OCI-LY3 (cell line): ENCODE results near the gene IL4I1.

Source experiments
- H2AFZ ChIP-seq: fragments of 200-600, 300-600 bp; shearing (Covaris generic); 2 replicates; pipeline ENCODE4 v1.6.0; 2014; ENCODE audit warnings: antibody characterized with exemption, low read depth, low read length
- H3K27ac ChIP-seq: fragments of 200-600, 300-600 bp; sonication (generic); 2 replicates; pipeline ENCODE4 v1.5.1; 2014; ENCODE audit warnings: mild to moderate bottlenecking, low read length, moderate library complexity, mixed read lengths
- H3K27me3 ChIP-seq: fragments of 200-600, 300-600 bp; sonication (generic); 2 replicates; pipeline ENCODE4 v1.6.1; 2014; ENCODE audit warnings: low read depth, low read length, mixed read lengths
- H3K36me3 ChIP-seq: fragments of 200-600, 300-600 bp; sonication (generic); replicated peaks from 2 replicates; pipeline ENCODE3; 2014; ENCODE audit warnings: low read depth, low read length, mixed read lengths
- H3K4me1 ChIP-seq: fragments of 300-600, 200-600 bp; sonication (generic); 2 replicates; pipeline ENCODE4 v1.6.1; 2014; ENCODE audit warnings: low read length, mixed read lengths
- H3K4me2 ChIP-seq: fragments of 200-600, 300-600 bp; sonication (generic); 2 replicates; pipeline ENCODE4 v1.6.1; 2014; ENCODE audit warnings: low read length, mixed read lengths
- H3K4me3 ChIP-seq: fragments of 300-600, 200-600 bp; sonication (generic); 2 replicates; pipeline ENCODE4 v1.5.1; 2014; ENCODE audit warnings: antibody characterized with exemption, mild to moderate bottlenecking, low read length, moderate library complexity
- H3K79me2 ChIP-seq: fragments of 300-600, 200-600 bp; shearing (Covaris generic); 2 replicates; pipeline ENCODE4 v1.6.1; 2014; ENCODE audit warnings: mild to moderate bottlenecking, low read length, mixed read lengths
- H3K9ac ChIP-seq: fragments of 300-600, 200-600 bp; shearing (Covaris generic); 2 replicates; pipeline ENCODE4 v1.6.0; 2014; ENCODE audit warnings: mild to moderate bottlenecking, low read length, moderate library complexity
- H3K9me3 ChIP-seq: fragments of 200-600, 300-600 bp; shearing (Covaris generic); 2 replicates; pipeline ENCODE4 v1.6.1; 2014; ENCODE audit warnings: low read length, mixed read lengths; ENCODE audit not compliant: insufficient read depth
- H4K20me1 ChIP-seq: fragments of 200-600, 300-600 bp; sonication (generic); 2 replicates; pipeline ENCODE4 v1.6.1; 2016; ENCODE audit warnings: low read length, mixed read lengths; ENCODE audit not compliant: insufficient read depth
- EZH2phosphoT487 ChIP-seq: fragments of 200-600 bp; shearing (Covaris generic); IDR thresholded peaks from 2 replicates; pipeline ENCODE4 v1.6.1; 2018; ENCODE audit warnings: antibody characterized with exemption, mixed run types, low read depth
- TF ChIP-seq, protein P1 (sequence below): fragments of 200-600, 300-600 bp; sonication (generic); IDR thresholded peaks from 2 replicates; pipeline ENCODE4 v1.5.1; 2014; ENCODE audit warnings: antibody characterized with exemption, low read length, low read depth

The IL4I1 gene

DNA sequence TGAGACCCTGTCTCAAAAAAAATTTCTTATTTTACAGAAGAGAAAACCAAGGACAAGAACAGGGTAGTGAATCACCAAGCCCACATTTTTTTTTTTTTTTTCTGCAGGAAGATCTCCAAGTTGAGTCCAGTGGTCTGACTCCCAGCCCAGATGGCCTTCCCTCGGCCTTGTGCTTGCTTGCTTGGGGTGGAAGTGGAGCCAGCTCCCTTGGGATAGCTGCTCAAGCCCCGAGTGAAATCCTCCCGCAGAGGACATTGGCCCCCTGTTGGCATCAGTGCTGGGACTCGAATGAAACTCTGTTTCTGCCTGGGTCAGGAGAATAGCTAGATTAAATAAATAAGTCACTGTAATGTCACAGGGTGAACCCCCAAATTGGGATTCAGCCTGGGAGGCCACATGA, 42.0 kb upstream of the IL4I1 start:
- H3K79me2 ChIP-seq = no peaks in the 10 kb centered on the region; the same call in 1 of the 2 replicates
- H3K4me2 ChIP-seq = no peak overlapping the region
- H3K36me3 ChIP-seq = peaks cover 3% of the 10 kb centered on the region
- peaks cover 12% of the 10 kb centered on the region; the same call in 1 of the 2 replicates for H3K27me3 ChIP-seq
- TF ChIP-seq, protein P1, sequence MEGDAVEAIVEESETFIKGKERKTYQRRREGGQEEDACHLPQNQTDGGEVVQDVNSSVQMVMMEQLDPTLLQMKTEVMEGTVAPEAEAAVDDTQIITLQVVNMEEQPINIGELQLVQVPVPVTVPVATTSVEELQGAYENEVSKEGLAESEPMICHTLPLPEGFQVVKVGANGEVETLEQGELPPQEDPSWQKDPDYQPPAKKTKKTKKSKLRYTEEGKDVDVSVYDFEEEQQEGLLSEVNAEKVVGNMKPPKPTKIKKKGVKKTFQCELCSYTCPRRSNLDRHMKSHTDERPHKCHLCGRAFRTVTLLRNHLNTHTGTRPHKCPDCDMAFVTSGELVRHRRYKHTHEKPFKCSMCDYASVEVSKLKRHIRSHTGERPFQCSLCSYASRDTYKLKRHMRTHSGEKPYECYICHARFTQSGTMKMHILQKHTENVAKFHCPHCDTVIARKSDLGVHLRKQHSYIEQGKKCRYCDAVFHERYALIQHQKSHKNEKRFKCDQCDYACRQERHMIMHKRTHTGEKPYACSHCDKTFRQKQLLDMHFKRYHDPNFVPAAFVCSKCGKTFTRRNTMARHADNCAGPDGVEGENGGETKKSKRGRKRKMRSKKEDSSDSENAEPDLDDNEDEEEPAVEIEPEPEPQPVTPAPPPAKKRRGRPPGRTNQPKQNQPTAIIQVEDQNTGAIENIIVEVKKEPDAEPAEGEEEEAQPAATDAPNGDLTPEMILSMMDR = no peak
- TF ChIP-seq EZH2phosphoT487 = no peak
- 0 out of 2 replicates have a peak, but pooled peaks cover 3% of the 10 kb centered on the region for H3K4me1 ChIP-seq
- H2AFZ ChIP-seq = no peak overlapping the region
- no peaks in the 10 kb centered on the region for H3K9me3 ChIP-seq
- H4K20me1 ChIP-seq = peaks cover 26% of the 10 kb centered on the region
- no peak overlapping the region for H3K4me3 ChIP-seq
- H3K9ac ChIP-seq = no peak overlapping the region
- no peak overlapping the region for H3K27ac ChIP-seq

DNA sequence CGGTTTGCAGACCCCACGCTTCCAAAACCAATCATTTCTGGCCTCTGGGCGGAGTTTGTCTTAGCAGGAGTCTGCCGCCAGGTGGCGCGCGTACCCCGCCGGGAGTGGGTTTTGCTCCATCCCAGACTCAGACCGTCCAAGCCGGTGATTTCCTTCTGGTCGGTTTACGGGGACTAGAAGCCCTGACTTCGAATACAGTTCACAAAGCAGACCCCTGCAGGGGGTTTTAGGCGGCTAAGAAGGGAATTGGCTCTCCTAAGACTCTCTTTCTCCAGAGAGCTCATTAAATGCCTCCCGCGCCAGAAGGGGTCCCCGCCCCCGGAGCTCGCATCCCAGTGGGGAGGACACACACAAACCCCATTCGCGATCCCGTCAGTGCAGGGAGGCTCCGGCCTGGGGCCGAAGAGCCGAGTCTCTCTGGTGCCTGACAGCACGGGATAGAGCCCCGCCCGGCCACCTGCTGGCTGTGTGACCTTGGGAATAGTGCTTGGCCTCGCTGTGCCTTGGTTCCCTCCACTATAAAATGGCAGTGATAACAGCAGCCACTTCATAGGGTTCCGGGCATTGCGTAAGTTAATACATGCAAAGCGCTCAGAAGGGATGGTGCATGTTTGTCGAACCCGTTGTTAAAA, 41.2 kb upstream of the IL4I1 start:
- Histone ChIP-seq H4K20me1 (peaks cover 34% of the 10 kb centered on the region), H3K27me3 (peaks cover 4% of the 10 kb centered on the region; the same call in 1 of the 2 replicates), H3K36me3 (peaks cover 10% of the 10 kb centered on the region), H3K4me3 (no peak overlapping the region), H3K79me2 (peaks cover 8% of the 10 kb centered on the region), H3K4me2 (peak overlapping the region; percentile 35), H2AFZ (no peak overlapping the region), H3K9me3 (no peaks in the 10 kb centered on the region), H3K4me1 (peaks cover 10% of the 10 kb centered on the region), H3K9ac (no peak overlapping the region), H3K27ac (no peak overlapping the region)
- no peak for TF ChIP-seq EZH2phosphoT487
- TF ChIP-seq, protein P1 = peak; percentile 97

DNA sequence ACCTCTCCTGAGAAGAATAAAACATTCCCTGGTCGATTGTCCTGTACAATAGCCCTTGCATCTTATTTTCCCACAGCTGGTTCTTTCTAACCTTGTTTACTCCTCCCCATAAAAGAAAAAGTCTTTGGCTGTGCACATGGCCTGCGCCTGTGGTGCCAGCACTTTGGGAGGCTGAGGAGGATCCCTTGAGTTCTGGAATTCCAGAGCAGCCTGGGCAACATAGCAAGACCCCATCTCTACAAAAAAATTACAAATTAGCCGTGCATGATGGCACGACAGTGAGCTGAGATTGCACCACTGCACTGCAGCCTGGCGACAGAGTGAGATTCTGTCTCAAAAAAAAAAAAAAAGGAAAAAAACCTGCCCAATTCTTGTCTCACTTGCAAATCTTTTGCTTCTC, 39.9 kb upstream of the IL4I1 start:
- peaks cover 23% of the 10 kb centered on the region for H3K36me3 ChIP-seq
- no peak overlapping the region for H2AFZ ChIP-seq
- H3K4me3 ChIP-seq = no peak overlapping the region
- H3K27me3 ChIP-seq = no peaks in the 10 kb centered on the region
- H3K4me1 ChIP-seq = peaks cover 21% of the 10 kb centered on the region
- H4K20me1 ChIP-seq = peaks cover 47% of the 10 kb centered on the region
- H3K9me3 ChIP-seq = no peaks in the 10 kb centered on the region
- no peak overlapping the region for H3K4me2 ChIP-seq
- H3K9ac ChIP-seq = no peak overlapping the region
- H3K79me2 ChIP-seq = peaks cover 19% of the 10 kb centered on the region
- TF ChIP-seq EZH2phosphoT487 = no peak
- TF ChIP-seq, protein P1 = no peak
- peak overlapping the region; percentile 47 for H3K27ac ChIP-seq

DNA sequence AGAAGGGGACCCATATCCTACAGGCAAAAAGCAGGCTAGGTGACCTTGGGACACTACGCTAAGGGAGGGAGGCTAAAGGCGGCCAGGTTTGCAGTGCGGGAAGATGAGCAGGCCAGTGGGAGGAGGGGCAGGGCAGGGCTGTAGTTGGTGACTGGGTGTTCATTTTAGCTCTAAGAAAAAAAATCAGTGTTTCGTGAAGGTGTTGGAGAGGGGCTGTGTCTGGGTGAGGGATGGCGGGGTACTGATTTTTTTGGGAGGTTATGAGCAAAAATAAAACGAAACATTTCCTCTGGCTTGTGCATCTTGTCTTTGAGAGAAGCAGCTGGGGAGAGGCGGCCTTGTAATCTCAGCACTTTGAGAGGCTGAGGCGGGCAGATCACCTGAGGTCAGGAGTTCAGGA, 37.0 kb upstream of the IL4I1 start:
- no peak overlapping the region for H2AFZ ChIP-seq
- H3K9ac ChIP-seq = no peak overlapping the region
- H3K9me3 ChIP-seq = no peaks in the 10 kb centered on the region
- TF ChIP-seq EZH2phosphoT487 = no peak
- TF ChIP-seq, protein P1 = no peak
- no peaks in the 10 kb centered on the region for H3K27me3 ChIP-seq
- H3K79me2 ChIP-seq = peaks cover 48% of the 10 kb centered on the region
- peaks cover 32% of the 10 kb centered on the region for H3K4me1 ChIP-seq
- H3K4me3 ChIP-seq = peak overlapping the region; percentile 47
- H4K20me1 ChIP-seq = peaks cover 69% of the 10 kb centered on the region
- H3K27ac ChIP-seq = peak overlapping the region; percentile 43
- peak overlapping the region; percentile 2; the same call in 1 of the 2 replicates for H3K4me2 ChIP-seq
- peaks cover 49% of the 10 kb centered on the region for H3K36me3 ChIP-seq
